Measurements from ENCODE around the gene TNIK. TPM values are rescaled to one million over a fixed set of nuclear protein-coding genes. Genes with fewer than 3 reads are reported as not detected.
"Not testable (repeated sequence)": the region's sequence is repeated elsewhere in the genome, so short reads cannot be mapped to it uniquely, and the experiment has no call there.

TNIK gene
- total and polyA plus RNA-seq, 2 of the 13 experiments (the other 11 are each of a cell fraction or from before 2014, with no cell fraction given), result 0.15 to 0.22 TPM

DNA sequence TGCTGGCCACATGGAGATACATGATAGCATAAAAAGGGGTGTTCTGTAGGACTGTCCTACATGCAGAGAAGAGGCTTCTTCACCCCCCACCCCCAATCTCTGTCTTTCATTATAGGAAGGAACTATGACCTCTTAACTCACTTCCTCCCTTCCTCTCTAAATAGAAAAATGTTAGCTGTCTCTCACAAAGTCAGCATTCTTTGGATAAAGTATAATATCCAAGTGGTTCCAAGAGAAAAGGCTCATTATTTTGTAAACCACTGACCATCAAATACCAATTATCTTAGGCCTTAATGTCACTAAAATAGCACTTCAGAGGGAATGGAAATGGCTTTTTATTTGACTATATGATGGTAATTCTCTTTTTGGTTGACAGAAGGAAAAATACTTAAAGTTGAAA is 338.4 kb downstream of the TNIK start (continued):
- no peak for TF ChIP-seq NCOA1 (CRISPR knock-in tag; IDR thresholded peaks at IDR 0.05)
- TF ChIP-seq, protein P1, sequence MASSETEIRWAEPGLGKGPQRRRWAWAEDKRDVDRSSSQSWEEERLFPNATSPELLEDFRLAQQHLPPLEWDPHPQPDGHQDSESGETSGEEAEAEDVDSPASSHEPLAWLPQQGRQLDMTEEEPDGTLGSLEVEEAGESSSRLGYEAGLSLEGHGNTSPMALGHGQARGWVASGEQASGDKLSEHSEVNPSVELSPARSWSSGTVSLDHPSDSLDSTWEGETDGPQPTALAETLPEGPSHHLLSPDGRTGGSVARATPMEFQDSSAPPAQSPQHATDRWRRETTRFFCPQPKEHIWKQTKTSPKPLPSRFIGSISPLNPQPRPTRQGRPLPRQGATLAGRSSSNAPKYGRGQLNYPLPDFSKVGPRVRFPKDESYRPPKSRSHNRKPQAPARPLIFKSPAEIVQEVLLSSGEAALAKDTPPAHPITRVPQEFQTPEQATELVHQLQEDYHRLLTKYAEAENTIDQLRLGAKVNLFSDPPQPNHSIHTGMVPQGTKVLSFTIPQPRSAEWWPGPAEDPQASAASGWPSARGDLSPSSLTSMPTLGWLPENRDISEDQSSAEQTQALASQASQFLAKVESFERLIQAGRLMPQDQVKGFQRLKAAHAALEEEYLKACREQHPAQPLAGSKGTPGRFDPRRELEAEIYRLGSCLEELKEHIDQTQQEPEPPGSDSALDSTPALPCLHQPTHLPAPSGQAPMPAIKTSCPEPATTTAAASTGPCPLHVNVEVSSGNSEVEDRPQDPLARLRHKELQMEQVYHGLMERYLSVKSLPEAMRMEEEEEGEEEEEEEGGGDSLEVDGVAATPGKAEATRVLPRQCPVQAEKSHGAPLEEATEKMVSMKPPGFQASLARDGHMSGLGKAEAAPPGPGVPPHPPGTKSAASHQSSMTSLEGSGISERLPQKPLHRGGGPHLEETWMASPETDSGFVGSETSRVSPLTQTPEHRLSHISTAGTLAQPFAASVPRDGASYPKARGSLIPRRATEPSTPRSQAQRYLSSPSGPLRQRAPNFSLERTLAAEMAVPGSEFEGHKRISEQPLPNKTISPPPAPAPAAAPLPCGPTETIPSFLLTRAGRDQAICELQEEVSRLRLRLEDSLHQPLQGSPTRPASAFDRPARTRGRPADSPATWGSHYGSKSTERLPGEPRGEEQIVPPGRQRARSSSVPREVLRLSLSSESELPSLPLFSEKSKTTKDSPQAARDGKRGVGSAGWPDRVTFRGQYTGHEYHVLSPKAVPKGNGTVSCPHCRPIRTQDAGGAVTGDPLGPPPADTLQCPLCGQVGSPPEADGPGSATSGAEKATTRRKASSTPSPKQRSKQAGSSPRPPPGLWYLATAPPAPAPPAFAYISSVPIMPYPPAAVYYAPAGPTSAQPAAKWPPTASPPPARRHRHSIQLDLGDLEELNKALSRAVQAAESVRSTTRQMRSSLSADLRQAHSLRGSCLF (CRISPR knock-in tag; IDR thresholded peaks at IDR 0.05; ENCODE audit: borderline replicate concordance), result no peak

DNA sequence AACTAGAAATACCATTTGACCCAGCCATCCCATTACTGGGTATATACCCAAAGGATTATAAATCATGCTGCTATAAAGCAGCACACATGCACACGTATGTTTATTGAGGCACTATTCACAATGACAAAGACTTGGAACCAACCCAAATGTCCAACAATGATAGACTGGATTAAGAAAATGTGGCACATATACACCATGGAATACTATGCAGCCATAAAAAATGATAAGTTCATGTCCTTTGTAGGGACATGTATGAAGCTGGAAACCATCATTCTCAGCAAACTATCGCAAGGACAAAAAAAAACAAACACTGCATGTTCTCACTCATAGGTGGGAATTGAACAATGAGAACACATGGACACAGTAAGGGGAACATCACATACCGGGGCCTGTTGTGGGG is 340.8 kb downstream of the TNIK start:
- H3K4me2 ChIP-seq (ENCODE audit: low read depth, low read length); H3K9me3 ChIP-seq (ENCODE audit: low read length); DNase-seq (ENCODE audit: low spot score); H3K27me3 ChIP-seq (ENCODE audit: control insufficient read depth in 1 of 2, insufficient read depth in 2 of 2, low read length in 2 of 2); in situ Hi-C loops (cut with HindIII; ENCODE audit: extremely low pct_ligation_motif_present, low pct_unique_long_range_greater_than_20kb); H3K4me3 ChIP-seq (replicated peaks in 1 of 3; ENCODE audit: insufficient read depth in 1 of 3, low read depth in 2 of 3, low read length in 3 of 3); ATAC-seq; H3K9ac ChIP-seq (ENCODE audit: insufficient read depth, low read depth, low read length); FAIRE-seq; POLR2A ChIA-PET; intact Hi-C loops (cut with micrococcal nuclease; ENCODE audit: unreplicated experiment); H3K36me3 ChIP-seq (replicated peaks in 1 of 2; ENCODE audit: control insufficient read depth in 1 of 2, insufficient read depth in 2 of 2, low read length in 2 of 2); H4K20me1 ChIP-seq (ENCODE audit: insufficient read depth, low read length); BruUV-seq (replicated peaks); H3K27ac ChIP-seq (ENCODE audit: extremely low read length, insufficient read depth, low read length); H2AFZ ChIP-seq (ENCODE audit: low read length); CTCF ChIA-PET (ENCODE audit: low intra/inter-chr PET ratio, low total read pairs); H3K79me2 ChIP-seq (ENCODE audit: insufficient read depth, low read length): not testable (repeated sequence)
- 94% methylated on average over 3 of the region's 3 CpGs for WGBS (ENCODE audit: low lambda C conversion rate)
- H3K4me1 ChIP-seq (ENCODE audit: insufficient read depth, low read length), result peaks cover 15% of the 10 kb centered on the region

DNA sequence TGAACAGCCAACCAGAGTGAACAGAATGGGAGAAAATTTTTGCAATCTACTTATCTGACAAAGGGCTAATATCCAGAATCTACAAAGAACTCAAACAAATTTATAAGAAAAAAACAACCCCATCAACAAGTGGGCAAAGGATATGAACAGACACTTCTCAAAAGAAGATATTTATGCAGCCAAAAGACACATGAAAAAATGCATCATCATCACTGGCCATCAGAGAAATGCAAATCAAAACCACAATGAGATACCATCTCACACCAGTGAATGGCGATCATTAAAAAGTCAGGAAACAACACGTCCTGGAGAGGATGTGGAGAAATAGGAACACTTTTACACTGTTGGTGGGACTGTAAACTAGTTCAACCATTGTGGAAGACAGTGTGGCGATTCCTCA is 341.2 kb downstream of the TNIK start:
- H3K4me2 ChIP-seq (ENCODE audit: low read depth, low read length); DNase-seq (ENCODE audit: low spot score); H3K9me3 ChIP-seq (ENCODE audit: low read length); ATAC-seq; FAIRE-seq; H2AFZ ChIP-seq (ENCODE audit: low read length); H3K36me3 ChIP-seq (replicated peaks in 1 of 2; ENCODE audit: control insufficient read depth in 1 of 2, insufficient read depth in 2 of 2, low read length in 2 of 2); in situ Hi-C loops (cut with HindIII; ENCODE audit: extremely low pct_ligation_motif_present, low pct_unique_long_range_greater_than_20kb); POLR2A ChIA-PET; CTCF ChIA-PET (ENCODE audit: low intra/inter-chr PET ratio, low total read pairs); H3K27ac ChIP-seq (ENCODE audit: extremely low read length, insufficient read depth, low read length); H4K20me1 ChIP-seq (ENCODE audit: insufficient read depth, low read length); intact Hi-C loops (cut with micrococcal nuclease; ENCODE audit: unreplicated experiment); H3K9ac ChIP-seq (ENCODE audit: insufficient read depth, low read depth, low read length); H3K79me2 ChIP-seq (ENCODE audit: insufficient read depth, low read length); BruUV-seq (replicated peaks); H3K27me3 ChIP-seq (ENCODE audit: control insufficient read depth in 1 of 2, insufficient read depth in 2 of 2, low read length in 2 of 2); H3K4me3 ChIP-seq (replicated peaks in 1 of 3; ENCODE audit: insufficient read depth in 1 of 3, low read depth in 2 of 3, low read length in 3 of 3): not testable (repeated sequence)
- WGBS (ENCODE audit: low lambda C conversion rate), result 90% methylated on average over 3 of the region's 3 CpGs
- peaks cover 15% of the 10 kb centered on the region for H3K4me1 ChIP-seq (ENCODE audit: insufficient read depth, low read length)

Measured in HepG2 (cell line).